HCT116 (cell line): ENCODE data around the gene FOXF1. TPM values are rescaled to one million over a fixed set of nuclear protein-coding genes. Genes with fewer than 3 reads are reported as not detected.

Experiments
- ATAC-seq: fragments of 200-7000 bp; cut with Tn5 transposase; 2 replicates; pipeline ENCODE4 v1.9.1; 2020; ENCODE audit warnings: mild to moderate bottlenecking, moderate library complexity
- BruUV-seq: library from RNA; stranded (reverse); fragments of 400-500 nt; replicated peaks from 2 replicates; lab custom pipeline; 2021; lab: Mats Ljungman, UMichigan
- CTCF ChIA-PET: fragments of 300-600 bp; sonication (Branson Sonifier 250); formaldehyde crosslinking; loops from one replicate; lab custom pipeline; 2021; ENCODE audit warnings: antibody characterized with exemption; lab: Charles Lee
- POLR2A ChIA-PET: fragments of 300-600, 350-600 bp; sonication (Branson Sonifier 250); formaldehyde crosslinking; loops from one replicate; lab custom pipeline; 2021; ENCODE audit warnings: antibody characterized with exemption; lab: Charles Lee
- RAD21 ChIA-PET, 2 experiments: fragments of 300-600 bp; sonication (Branson Sonifier 250); formaldehyde crosslinking; loops; one replicate each; lab custom pipeline; 2023; ENCODE audit warnings: low total read pairs in 2 of 2; ENCODE audit not compliant: uncharacterized antibody in 2 of 2, unreplicated experiment in 2 of 2, low non-redundant PET in 1 of 2; lab: Charles Lee
- DNase-seq: peaks from one replicate; pipeline ENCODE4 v3.0.0-alpha.2; 2010; ENCODE audit warnings: low read depth, low spot score
- H2AFZ ChIP-seq: fragments of 200-600 bp; shearing (Covaris generic), sonication (generic); 2 replicates; pipeline ENCODE4 v1.6.1; 2017; ENCODE audit warnings: low read depth, mixed run types, mixed read lengths, antibody characterized with exemption, low read length; ENCODE audit not compliant: poor library complexity, severe bottlenecking
- H3K27ac ChIP-seq: 2 replicates; pipeline ENCODE4 v1.5.1; 2012; ENCODE audit warnings: low read depth, low read length
- H3K27me3 ChIP-seq: fragments of 200-600 bp; sonication (generic); 2 replicates; pipeline ENCODE4 v1.6.1; 2016; ENCODE audit warnings: mixed run types, low read length, mixed read lengths; ENCODE audit not compliant: insufficient read depth
- H3K36me3 ChIP-seq, 2 experiments: fragments of 200-500 bp in 1 of 2; fragments of 200-600 bp in 1 of 2; sonication (Bioruptor generic) in 1 of 2; sonication (generic) in 1 of 2; 2 replicates each; pipeline versions ENCODE4 v1.5.1 to v1.6.1; 2014 to 2016; ENCODE audit warnings: low read length in 2 of 2, inconsistent platforms in 1 of 2, mixed read lengths in 1 of 2, mixed run types in 1 of 2; ENCODE audit not compliant: insufficient read depth in 2 of 2, control insufficient read depth in 1 of 2
- H3K4me1 ChIP-seq, 2 experiments: fragments of 200-600 bp in 1 of 2; sonication (generic) in 1 of 2; 2 replicates each; pipeline versions ENCODE4 v1.5.1 to v1.6.1; 2012 to 2017; ENCODE audit warnings: low read length in 2 of 2, inconsistent platforms in 1 of 2, mild to moderate bottlenecking in 1 of 2, mixed read lengths in 1 of 2, mixed run types in 1 of 2, moderate library complexity in 1 of 2; ENCODE audit not compliant: insufficient read depth in 2 of 2, control insufficient read depth in 1 of 2
- H3K4me2 ChIP-seq: fragments of 200-600 bp; sonication (generic); 2 replicates; pipeline ENCODE4 v1.6.1; 2017; ENCODE audit warnings: mixed run types, low read length, mixed read lengths
- H3K4me3 ChIP-seq, 2 experiments: fragments of 200-600 bp in 1 of 2; sonication (generic) in 1 of 2; replicated peaks in 1 of 2; 2 replicates each; pipeline ENCODE4 v1.5.1; 2011 to 2016; ENCODE audit warnings: low read length in 2 of 2, control low read depth in 1 of 2, low read depth in 1 of 2, mild to moderate bottlenecking in 1 of 2, mixed read lengths in 1 of 2, mixed run types in 1 of 2
- H3K79me2 ChIP-seq: fragments of 200-600 bp; sonication (generic); 2 replicates; pipeline ENCODE4 v1.6.1; 2017; ENCODE audit warnings: mild to moderate bottlenecking, mixed run types, low read length, moderate library complexity, mixed read lengths; ENCODE audit not compliant: insufficient read depth
- H3K9ac ChIP-seq: fragments of 200-600 bp; sonication (generic); 2 replicates; pipeline ENCODE4 v1.6.1; 2016; ENCODE audit warnings: low read length, mixed read lengths
- H3K9me2 ChIP-seq: fragments of 200-600 bp; sonication (generic), shearing (Covaris generic); 2 replicates; pipeline ENCODE4 v1.6.1; 2017; ENCODE audit warnings: mixed run types, mild to moderate bottlenecking, moderate library complexity; ENCODE audit not compliant: insufficient read depth
- H3K9me3 ChIP-seq, 2 experiments: fragments of 200-500 bp in 1 of 2; fragments of 200-600 bp in 1 of 2; sonication (Bioruptor generic) in 1 of 2; sonication (generic) in 1 of 2; 2 replicates each; pipeline ENCODE4 v1.6.1; 2014 to 2017; ENCODE audit warnings: low read length in 2 of 2, mixed read lengths in 2 of 2, inconsistent platforms in 1 of 2, low read depth in 1 of 2, mild to moderate bottlenecking in 1 of 2, mixed run types in 1 of 2, moderate library complexity in 1 of 2; ENCODE audit not compliant: control insufficient read depth in 1 of 2, insufficient read depth in 1 of 2
- H4K20me1 ChIP-seq: fragments of 200-600 bp; sonication (generic), shearing (Covaris generic); 2 replicates; pipeline ENCODE4 v1.6.1; 2017; ENCODE audit warnings: mixed run types, mild to moderate bottlenecking, moderate library complexity; ENCODE audit not compliant: insufficient read depth
- CBX3 ChIP-seq: IDR thresholded peaks from 2 replicates; pipeline ENCODE4 v1.6.1; 2012; ENCODE audit warnings: low read depth
- CEBPB ChIP-seq: IDR thresholded peaks from 2 replicates; pipeline ENCODE4 v1.6.1; 2012; ENCODE audit warnings: low read depth
- RAD21 ChIP-seq: IDR thresholded peaks from 2 replicates; pipeline ENCODE4 v1.6.1; 2012; ENCODE audit warnings: low read depth, mild to moderate bottlenecking
- SP1 ChIP-seq: IDR thresholded peaks from 2 replicates; pipeline ENCODE4 v1.6.1; 2012; ENCODE audit warnings: low read depth
- SRF ChIP-seq: IDR thresholded peaks from 2 replicates; pipeline ENCODE4 v1.6.1; 2012; ENCODE audit warnings: low read depth
- TCF7L2 ChIP-seq: IDR thresholded peaks from 2 replicates; pipeline ENCODE4 v1.7.0; 2011; ENCODE audit warnings: borderline replicate concordance, inconsistent platforms; ENCODE audit not compliant: insufficient read depth, insufficient read length; ENCODE audit errors: extremely low read depth
- ZBTB33 ChIP-seq: IDR thresholded peaks from 2 replicates; pipeline ENCODE4 v1.6.1; 2011; ENCODE audit warnings: mild to moderate bottlenecking, low read length, moderate library complexity; ENCODE audit not compliant: insufficient replicate concordance; ENCODE audit errors: extremely low read depth
- ZFX ChIP-seq: fragments of 450-650 bp; IDR thresholded peaks from 2 replicates; pipeline ENCODE4 v1.6.1; 2017
- intact Hi-C: fragments of 100-400 bp; cut with micrococcal nuclease; formaldehyde crosslinking; loops from 2 replicates; pipeline ENCODE4 v1.10.0; 2022
- total RNA-seq: library from RNA; stranded (reverse); gene quantifications from one replicate; pipeline ENCODE4 v1.2.1, GENCODE V29; 2021; ENCODE audit not compliant: unreplicated experiment
- TF ChIP-seq, protein P1 (sequence below): IDR thresholded peaks from 2 replicates; pipeline ENCODE4 v1.6.1; 2012
- TF ChIP-seq, protein P2 (sequence below): IDR thresholded peaks from 2 replicates; pipeline ENCODE4 v1.6.1; 2012; ENCODE audit warnings: low read depth

The FOXF1 gene
- total RNA-seq, 1 experiment from 2014 or later, result 2.4 TPM

- DNase-seq (no peak), ATAC-seq (no peak)
- no peak overlapping the region for H3K27ac ChIP-seq
- H2AFZ ChIP-seq, result no peak overlapping the region
- H3K4me3 ChIP-seq, result no peak overlapping the region
- peaks cover 1 to 9% of the 10 kb centered on the region in 2 experiments; a peak in 3 of 4 replicates for H3K4me1 ChIP-seq
- H3K4me2 ChIP-seq, result no peak overlapping the region
- H3K9me3 ChIP-seq, result no peaks in the 10 kb centered on the region
- TF ChIP-seq ZBTB33 (no peak), TCF7L2 (no peak), ZFX (no peak), SP1 (no peak), CBX3 (no peak), CEBPB (no peak), RAD21 (no peak), SRF (no peak)
- TF ChIP-seq, protein P1, sequence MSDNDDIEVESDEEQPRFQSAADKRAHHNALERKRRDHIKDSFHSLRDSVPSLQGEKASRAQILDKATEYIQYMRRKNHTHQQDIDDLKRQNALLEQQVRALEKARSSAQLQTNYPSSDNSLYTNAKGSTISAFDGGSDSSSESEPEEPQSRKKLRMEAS, result no peak
- TF ChIP-seq, protein P2, sequence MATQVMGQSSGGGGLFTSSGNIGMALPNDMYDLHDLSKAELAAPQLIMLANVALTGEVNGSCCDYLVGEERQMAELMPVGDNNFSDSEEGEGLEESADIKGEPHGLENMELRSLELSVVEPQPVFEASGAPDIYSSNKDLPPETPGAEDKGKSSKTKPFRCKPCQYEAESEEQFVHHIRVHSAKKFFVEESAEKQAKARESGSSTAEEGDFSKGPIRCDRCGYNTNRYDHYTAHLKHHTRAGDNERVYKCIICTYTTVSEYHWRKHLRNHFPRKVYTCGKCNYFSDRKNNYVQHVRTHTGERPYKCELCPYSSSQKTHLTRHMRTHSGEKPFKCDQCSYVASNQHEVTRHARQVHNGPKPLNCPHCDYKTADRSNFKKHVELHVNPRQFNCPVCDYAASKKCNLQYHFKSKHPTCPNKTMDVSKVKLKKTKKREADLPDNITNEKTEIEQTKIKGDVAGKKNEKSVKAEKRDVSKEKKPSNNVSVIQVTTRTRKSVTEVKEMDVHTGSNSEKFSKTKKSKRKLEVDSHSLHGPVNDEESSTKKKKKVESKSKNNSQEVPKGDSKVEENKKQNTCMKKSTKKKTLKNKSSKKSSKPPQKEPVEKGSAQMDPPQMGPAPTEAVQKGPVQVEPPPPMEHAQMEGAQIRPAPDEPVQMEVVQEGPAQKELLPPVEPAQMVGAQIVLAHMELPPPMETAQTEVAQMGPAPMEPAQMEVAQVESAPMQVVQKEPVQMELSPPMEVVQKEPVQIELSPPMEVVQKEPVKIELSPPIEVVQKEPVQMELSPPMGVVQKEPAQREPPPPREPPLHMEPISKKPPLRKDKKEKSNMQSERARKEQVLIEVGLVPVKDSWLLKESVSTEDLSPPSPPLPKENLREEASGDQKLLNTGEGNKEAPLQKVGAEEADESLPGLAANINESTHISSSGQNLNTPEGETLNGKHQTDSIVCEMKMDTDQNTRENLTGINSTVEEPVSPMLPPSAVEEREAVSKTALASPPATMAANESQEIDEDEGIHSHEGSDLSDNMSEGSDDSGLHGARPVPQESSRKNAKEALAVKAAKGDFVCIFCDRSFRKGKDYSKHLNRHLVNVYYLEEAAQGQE, result no peak
- no peaks in the 10 kb centered on the region for H3K79me2 ChIP-seq
- no peak overlapping the region for H3K9ac ChIP-seq
- intact Hi-C loops, result no loop called here
- ChIA-PET POLR2A (no interaction called here), RAD21 (no interaction called here), CTCF (no interaction called here)
- no TSS peak for BruUV-seq
- H3K27me3 ChIP-seq, result no peaks in the 10 kb centered on the region
- no peaks in the 10 kb centered on the region for H4K20me1 ChIP-seq
- H3K36me3 ChIP-seq, result no peaks in the 10 kb centered on the region
- no peaks in the 10 kb centered on the region for H3K9me2 ChIP-seq
These were observed 4.4 kb downstream of the FOXF1 start for GRCh38 chr16:86514481-86515376.
